GM18520 (cell line): Measurements from ENCODE around the gene TNS4.

Experiments
- ATAC-seq: cut with Tn5 transposase; IDR thresholded peaks from one replicate; pipeline ENCODE4 v1.9.1; 2021; ENCODE audit not compliant: unreplicated experiment

TNS4 gene

GRCh38 chr17:40473573-40474365 is 27.7 kb downstream of the TNS4 start:
- no peak for ATAC-seq

- no peak for ATAC-seq
These were observed 28.5 kb downstream of the TNS4 start for GRCh38 chr17:40472733-40473452.

DNA sequence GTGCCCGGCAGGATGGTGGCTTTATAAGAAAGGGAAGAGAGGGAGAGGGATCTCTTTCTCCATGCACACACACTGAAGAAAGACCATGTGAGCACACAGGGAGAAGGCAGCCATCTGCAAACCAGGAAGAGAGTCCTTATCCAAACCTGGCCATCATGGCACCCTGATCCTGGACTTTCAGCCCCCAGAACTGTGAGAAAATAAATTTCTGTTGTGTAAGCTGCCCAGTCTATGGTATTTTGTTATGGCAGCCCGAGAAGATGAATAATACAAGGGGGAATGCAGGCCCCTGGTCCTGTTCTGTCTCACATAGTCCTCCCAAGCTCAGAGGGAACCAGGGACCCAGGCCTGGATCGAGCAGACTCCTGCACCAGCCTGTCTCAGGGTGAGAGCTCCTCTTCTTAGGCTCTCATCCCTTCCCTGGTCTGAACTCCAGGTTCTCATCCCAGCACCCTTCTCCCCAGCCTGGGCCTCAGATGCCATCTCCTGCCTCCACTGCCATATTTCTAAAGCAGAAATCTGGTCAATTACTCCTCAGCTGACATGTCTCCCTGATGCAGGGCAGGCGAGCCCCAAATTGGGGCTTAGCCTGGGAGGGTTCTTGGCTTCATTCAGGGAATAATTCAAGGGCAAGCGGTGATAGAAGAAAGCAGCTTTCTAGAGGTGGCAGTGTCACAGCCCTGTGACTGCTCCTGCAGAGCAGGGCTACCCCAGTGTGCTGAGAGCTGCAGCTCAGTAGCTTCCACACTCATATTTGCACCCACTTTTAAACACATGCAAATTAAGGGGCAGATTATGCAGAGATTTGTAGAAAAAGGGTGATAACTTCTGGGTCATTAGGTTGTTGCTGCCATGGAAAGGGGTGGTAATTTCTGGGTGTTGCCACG is 29.3 kb downstream of the TNS4 start:
- ATAC-seq: no peak

DNA sequence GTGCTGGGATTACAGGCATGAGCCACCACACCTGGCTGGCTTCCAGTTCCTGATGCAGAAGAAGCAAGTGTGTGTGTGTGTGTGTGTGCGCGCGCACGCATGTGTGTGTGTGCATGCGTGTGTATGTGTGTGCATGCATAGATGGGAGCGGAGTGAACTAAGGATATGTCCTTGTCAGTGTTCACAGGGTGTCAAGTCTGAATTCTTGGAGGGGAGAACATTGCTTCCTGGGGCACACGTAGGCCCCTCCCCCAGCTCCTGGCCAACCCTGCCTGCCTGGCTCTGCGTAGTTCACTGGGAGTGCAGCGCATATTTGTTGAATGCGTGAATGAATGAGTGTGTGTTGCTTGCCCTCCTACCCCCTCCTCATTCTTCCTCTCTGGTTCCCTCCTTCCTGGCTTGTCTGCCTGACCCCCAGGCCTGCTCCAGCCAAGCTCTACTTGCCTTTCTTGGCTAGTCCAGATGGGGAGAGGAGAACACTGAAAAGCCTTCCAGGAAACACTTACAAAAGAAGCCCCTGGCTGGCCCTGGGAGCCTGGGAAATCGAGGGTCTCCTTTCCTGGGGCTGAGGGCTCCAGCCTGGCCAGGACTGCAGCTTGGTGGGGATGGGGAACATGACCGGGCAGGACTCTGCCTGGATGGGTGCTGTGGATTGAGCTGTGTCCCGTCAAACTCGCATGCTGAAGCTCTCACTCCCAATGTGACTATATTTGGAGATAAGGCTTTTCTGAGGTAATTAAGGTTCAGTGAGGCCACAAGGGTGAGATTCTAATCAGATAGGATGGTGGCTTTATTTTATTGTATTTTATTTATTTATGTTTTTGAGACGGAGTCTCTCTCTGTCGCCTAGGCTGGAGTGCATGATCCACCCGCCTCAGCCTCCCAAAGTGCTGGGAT is 30.2 kb downstream of the TNS4 start:
- no peak for ATAC-seq

DNA sequence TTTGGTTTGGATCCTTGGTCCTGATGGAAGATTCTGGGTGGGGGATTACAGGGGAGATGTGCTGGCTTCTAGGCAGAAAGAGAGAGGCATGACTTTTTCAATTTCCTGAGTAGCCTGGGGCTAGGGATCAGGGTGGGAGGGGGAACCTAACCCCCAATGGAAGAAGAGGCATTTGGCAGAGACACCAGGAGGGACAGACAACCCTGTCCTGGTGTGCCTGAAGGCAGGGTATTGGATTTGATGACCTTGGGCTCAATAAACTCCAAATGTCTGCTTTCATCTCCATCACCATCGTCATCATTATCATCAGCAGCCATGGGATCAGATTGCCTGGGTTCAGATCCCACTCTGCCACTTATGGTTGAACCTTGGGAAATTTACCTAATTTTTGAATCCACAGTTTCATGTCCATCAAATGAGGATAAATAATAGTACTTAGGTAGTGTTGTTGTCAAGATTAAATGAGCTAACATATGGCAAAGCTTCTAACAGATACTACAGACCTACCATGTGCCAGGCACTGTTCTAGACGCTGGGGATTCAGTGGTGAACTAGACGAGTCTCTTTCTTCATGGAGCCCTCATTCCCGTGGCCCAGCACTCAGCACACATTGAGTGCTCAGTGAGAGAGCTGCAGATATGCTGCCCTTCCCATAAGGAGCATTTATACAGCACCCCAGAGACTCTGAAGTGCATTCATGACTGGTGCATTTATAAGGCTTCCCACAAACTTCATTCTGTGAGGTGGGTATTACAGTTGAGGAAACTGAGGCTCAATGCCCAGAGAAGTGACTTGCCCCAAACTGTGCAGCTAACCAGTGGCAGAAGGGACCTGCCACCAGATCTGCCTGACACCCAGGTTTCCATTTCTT is 31.4 kb downstream of the TNS4 start:
- no peak for ATAC-seq

DNA sequence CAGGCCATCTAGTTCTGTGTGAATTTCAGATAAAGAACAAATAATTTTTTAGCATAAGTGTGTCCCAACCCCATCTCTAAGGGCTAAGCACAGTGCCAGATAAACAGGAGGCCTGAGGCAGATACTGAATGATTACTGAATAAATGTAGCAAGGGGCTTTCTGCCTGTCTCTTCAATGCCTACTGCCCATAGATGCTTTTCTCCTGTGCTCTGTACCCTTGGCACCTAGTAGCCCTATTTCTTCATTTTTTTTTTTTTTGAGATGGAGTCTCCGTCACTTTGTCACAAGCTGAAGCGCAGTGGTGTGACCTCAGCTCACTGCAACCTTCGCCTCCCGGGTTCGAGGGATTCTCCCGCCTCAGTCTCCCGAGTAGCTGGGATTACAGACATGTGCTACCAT is 32.9 kb downstream of the TNS4 start:
- no peak for ATAC-seq

DNA sequence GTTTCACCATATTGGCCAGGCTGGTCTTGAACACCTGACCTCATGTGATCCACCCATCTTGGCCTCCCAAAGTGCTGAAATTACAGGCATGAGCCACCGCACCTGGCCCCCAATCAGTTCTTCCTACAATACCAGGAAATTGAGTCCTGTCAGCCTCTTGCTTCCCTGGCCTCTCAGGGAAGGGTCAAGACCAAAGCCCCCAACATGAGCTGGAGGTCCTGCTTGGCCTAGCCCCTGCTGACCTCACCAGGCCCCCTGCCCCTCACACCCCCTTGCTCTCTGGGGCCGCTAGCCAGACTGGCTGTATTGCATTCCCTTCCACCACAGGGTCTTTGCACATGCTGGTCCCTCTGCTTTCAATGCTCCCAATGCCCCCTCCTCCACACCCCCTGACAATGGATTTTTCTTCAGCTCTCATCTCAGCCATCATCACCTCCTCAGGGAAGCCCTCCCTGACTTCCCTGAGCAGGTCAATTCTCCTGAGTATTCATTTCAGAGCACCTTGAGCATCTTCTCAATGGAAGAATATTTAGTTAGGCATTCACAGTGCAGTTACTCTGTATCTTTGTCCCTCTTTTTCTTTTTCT is 34.0 kb downstream of the TNS4 start:
- ATAC-seq: no peak

DNA sequence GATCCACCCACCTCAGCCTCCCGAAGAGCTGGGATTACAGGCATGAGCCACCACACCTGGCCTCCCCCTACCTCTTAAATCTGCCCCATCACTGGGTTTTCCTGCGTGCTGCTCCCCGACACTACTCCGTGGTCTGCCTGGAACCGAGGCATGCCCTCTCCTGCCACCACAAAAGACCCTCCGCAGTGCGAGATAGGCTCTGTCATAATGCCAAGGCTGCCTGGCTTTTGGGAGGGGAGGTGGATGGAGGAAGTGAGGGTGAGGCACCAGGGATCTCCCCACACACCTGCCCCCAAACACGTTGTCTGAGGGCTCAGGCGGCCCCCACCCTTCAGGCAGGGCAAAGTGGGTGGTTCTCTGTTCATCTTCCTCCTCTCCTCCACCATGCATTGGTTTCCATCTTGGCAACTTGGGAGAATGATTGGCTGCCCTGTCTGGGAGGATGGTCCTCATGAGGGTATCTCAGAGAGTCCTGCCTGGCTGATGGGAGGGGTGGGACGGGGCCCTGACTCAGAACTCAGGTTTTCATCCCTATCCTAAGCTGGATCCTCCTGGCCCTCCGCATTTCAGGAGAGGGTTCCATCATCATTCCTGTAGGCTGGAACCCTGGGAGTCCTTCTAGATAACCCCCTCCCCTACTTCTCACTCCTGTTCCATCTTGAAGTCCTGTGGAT is 35.0 kb downstream of the TNS4 start:
- no peak for ATAC-seq

- no peak for ATAC-seq
These were observed 37.0 kb downstream of the TNS4 start for GRCh38 chr17:40464392-40464855.

- ATAC-seq: no peak
These were observed 38.3 kb downstream of the TNS4 start for GRCh38 chr17:40463122-40463550.

DNA sequence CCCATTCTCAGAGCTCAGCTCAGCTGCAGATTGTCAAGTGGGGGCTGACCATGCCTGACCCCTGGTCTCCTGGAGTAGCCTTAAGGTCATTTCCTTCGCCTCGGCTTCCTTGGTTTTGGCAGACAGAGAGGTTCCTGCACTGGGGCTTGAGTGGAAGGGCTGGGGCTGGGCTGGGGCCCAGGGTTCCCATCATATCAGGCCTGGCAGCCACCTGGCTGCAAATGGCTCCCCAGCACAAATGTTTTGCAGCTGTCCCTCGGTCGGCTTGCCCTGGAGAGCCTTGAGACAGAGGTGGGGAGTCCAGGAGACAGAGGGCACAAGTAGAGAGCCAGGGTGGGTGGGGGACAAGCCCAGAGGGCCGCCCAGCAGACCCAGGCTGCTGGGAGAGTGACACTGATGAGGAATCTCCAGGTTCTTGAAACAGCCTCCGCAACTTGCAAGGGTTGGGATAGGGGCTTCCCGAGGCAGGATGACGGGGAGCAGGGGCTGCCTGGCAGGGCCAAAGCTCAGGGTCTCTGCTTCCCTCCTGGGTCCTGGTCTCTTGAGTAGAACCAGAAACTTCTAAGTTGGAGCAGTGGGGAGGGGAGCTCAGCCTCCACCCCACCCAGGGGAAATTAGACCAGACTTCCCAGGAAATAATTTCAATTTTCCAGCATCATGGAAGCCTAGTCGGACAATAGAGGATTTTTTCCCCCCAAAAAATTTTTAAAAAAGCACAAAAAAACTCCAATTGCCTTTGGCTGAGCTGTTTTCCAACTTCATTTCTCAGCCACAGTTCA is 38.9 kb downstream of the TNS4 start:
- no peak for ATAC-seq

DNA sequence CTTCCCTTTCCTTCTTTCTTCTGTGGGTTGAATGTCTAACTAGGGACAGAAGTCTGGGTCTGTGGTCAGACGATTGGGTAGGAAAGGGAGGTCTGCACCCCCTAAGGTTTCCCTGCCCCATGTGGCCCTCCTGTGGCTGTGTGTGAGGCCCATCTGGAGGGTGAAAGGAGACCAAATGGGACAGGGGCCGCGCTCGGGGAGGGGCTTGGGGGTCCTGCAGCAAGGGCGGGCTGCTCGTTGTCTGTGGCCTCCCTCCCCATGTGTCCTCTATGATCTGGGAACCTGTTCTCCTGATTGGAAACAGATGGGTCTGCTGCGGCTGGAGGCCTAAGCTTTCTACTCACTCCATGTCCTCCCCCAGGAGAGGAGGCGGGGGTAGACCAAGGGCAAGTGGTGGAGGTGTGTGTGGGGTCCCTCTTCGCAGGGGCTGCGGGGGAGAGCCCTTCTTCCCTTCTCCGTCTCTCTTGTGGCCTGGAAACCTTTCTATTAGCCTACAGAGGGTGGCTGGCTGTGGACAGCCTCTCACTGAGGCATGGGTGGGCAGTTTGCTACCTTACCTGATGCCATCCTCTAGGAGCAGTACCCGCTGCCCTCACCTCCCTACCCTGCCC is 39.6 kb downstream of the TNS4 start:
- ATAC-seq: no peak

DNA sequence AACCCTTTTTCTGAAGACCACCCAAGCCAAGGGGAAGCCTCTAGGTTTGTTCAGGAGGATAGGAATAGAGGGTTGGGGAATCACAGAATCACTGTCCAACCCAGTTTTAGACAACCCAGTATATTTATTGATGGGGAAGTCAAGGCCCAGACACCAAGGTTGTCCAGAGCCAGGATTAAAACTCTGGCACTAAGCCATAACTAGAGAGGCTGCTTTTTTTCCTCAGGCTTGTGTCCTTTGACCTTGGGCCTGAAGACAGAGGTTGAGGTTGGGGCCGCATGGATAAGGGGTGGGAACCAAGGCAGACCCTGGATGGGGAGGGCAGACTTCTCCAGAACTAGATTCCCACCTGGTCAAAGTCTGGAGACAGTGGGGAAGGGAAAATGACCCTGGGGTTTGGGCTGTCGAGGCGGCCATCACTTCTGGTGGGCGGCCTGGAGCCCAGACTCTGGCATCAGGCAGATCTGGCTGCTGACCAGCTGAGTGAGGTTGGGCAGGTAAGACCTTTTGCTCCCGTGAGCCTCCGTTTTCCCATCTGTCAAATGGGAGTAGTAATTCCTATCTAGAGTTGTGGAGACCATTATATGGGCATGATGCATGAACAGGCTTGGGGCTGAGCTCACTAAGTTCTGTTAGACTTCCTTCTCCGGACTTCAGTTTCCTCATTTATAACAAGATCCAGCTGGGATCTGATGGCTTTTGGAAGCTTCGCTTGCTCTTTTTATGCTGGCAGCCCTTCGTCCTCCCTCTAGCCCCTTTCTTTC is 40.3 kb downstream of the TNS4 start:
- ATAC-seq: no peak

DNA sequence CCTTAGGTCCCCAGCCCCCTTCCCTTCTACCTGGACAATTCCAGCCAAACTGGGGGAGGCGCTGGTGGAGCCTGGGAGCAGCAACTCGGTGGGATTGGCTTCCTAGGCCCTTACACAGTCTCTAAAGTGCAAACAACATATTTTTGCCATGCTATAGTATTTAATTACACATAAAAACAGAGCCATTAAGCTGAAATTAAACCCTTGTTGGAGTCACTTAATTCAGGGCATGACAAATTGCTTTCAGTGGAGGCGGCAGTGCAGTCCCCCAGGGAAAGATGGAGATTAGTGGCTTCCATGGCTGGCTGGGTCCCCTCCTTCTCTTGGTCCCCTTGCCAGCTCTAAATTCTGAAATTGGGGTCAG is 40.8 kb downstream of the TNS4 start:
- no peak for ATAC-seq

DNA sequence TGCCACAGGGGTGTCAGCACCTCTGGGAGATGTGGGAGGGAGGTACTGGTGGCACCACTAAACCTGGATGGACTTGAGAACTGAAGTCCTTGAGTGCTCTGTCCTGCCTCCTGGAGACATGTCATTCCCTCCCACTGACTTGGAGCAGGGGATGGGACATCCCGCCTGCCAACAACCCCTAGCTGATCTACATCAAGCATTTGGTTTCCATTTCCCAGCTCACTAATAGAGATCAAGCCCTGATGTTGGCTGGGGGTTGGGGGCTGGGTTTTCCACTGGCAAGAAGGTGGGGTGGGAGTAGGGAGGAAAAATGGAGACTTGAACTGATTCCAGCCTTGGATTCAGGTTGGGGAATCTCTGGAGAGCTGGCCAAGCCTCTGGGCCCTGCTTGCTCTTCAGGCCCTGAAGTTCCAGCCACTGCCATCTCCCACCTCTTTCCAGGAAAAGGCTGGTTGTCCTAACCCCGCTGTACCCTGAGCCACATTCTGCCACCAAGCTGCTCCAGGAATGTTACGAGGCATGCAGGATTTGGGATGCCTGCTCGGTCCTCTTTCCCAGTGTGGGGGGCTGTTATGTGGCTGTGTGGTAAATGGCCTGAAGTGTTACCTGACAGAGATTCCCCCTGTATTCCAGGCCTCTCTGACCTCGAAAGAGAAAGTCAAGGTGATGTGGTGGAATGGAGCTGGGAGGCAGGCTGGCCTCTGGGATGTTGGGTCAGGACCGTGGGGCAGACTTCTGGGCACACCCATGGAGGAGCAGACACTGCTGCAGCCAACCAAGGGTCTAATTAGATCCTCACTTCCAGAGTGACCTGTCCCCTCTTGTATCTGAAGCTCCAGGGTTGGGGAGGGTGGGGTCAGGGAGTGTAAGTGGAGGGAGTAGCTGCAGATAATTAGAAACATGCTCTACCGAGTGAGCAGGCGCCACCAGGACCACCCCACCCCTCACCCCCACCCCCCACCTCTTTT is 41.5 kb downstream of the TNS4 start:
- ATAC-seq: no peak
